GM23338 (cell line): ENCODE data around the gene CDK4. TPM values are rescaled to one million over a fixed set of nuclear protein-coding genes. Genes with fewer than 3 reads are reported as not detected.

Experiments used
- ATAC-seq: fragments of 200-7000 bp; cut with Tn5 transposase; 3 replicates; pipeline ENCODE4 v1.9.1; 2020
- DNase-seq: peaks from one replicate; pipeline ENCODE4 v3.0.0-alpha.2; 2015; ENCODE audit warnings: low spot score
- H2AFZ ChIP-seq: fragments of 200-600 bp; sonication (generic); 2 replicates; pipeline ENCODE4 v1.8.0; 2016; ENCODE audit warnings: antibody characterized with exemption, mild to moderate bottlenecking, moderate library complexity
- H3F3A ChIP-seq: fragments of 200-600 bp; sonication (generic); replicated peaks from 2 replicates; pipeline ENCODE4 v1.8.0; 2017; ENCODE audit warnings: antibody characterized with exemption, mixed run types, low read depth
- H3K27ac ChIP-seq: fragments of 200-600 bp; sonication (generic); 2 replicates; pipeline ENCODE4 v1.6.1; 2016; ENCODE audit warnings: low read depth
- H3K27me3 ChIP-seq: fragments of 200-600 bp; sonication (generic); 2 replicates; pipeline ENCODE4 v1.8.0; 2016; ENCODE audit warnings: mild to moderate bottlenecking, mixed run types, moderate library complexity; ENCODE audit not compliant: insufficient read depth
- H3K36me3 ChIP-seq: fragments of 200-600 bp; sonication (generic); 2 replicates; pipeline ENCODE4 v1.8.0; 2016; ENCODE audit warnings: mild to moderate bottlenecking; ENCODE audit not compliant: insufficient read depth
- H3K4me1 ChIP-seq: fragments of 200-600 bp; sonication (generic); 2 replicates; pipeline ENCODE4 v1.8.0; 2016; ENCODE audit warnings: mild to moderate bottlenecking, moderate library complexity; ENCODE audit not compliant: insufficient read depth
- H3K4me2 ChIP-seq: fragments of 200-600 bp; sonication (generic); 2 replicates; pipeline ENCODE4 v1.7.1; 2017; ENCODE audit warnings: mixed run types
- H3K4me3 ChIP-seq: fragments of 200-600 bp; sonication (generic); 2 replicates; pipeline ENCODE4 v1.6.1; 2016; ENCODE audit warnings: mixed run types
- H3K79me2 ChIP-seq: fragments of 200-600 bp; sonication (generic); replicated peaks from 2 replicates; pipeline ENCODE4 v1.8.0; 2017; ENCODE audit warnings: mild to moderate bottlenecking; ENCODE audit not compliant: insufficient read depth
- H3K9me2 ChIP-seq: fragments of 200-600 bp; sonication (generic); 2 replicates; pipeline ENCODE4 v1.8.0; 2017; ENCODE audit not compliant: insufficient read depth
- H4K20me1 ChIP-seq: fragments of 200-600 bp; sonication (generic); replicated peaks from 2 replicates; pipeline ENCODE4 v1.8.0; 2017; ENCODE audit warnings: mild to moderate bottlenecking; ENCODE audit not compliant: insufficient read depth
- H3K27ac Mint-ChIP-seq: 2 replicates; pipeline ENCODE4 v1.8.0; 2020; ENCODE audit warnings: inconsistent platforms, mild to moderate bottlenecking, moderate library complexity, mixed read lengths
- H3K27me3 Mint-ChIP-seq: 3 replicates; pipeline ENCODE4 v1.8.0; 2022; ENCODE audit warnings: low read depth, mild to moderate bottlenecking, moderate library complexity, mixed read lengths, inconsistent platforms; ENCODE audit not compliant: insufficient read depth, poor library complexity
- H3K36me3 Mint-ChIP-seq: 3 replicates; pipeline ENCODE4 v1.8.0; 2021; ENCODE audit warnings: low read depth, mild to moderate bottlenecking, inconsistent platforms, moderate library complexity, mixed read lengths
- H3K4me1 Mint-ChIP-seq: 3 replicates; pipeline ENCODE4 v1.8.0; 2020; ENCODE audit warnings: mild to moderate bottlenecking, inconsistent platforms, mixed read lengths
- H3K4me3 Mint-ChIP-seq: 3 replicates; pipeline ENCODE4 v1.8.0; 2021; ENCODE audit warnings: moderate library complexity, mild to moderate bottlenecking, inconsistent platforms, mixed read lengths
- H3K9me3 Mint-ChIP-seq: 3 replicates; pipeline ENCODE4 v1.8.0; 2020; ENCODE audit warnings: moderate library complexity, mild to moderate bottlenecking, inconsistent platforms, mixed read lengths
- CREB1 ChIP-seq: fragments of 250-450 bp; sonication (Bioruptor Pico); IDR thresholded peaks from 2 replicates; pipeline ENCODE4 v1.5.0; 2020; ENCODE audit warnings: low read depth, mild to moderate bottlenecking, moderate library complexity
- EZH2 ChIP-seq: fragments of 200-600 bp; sonication (generic); IDR thresholded peaks from one replicate; pipeline ENCODE4 v1.8.0; 2017; ENCODE audit warnings: antibody characterized with exemption, mild to moderate bottlenecking, low read depth; ENCODE audit not compliant: unreplicated experiment
- EZH2phosphoT487 ChIP-seq: fragments of 200-600 bp; sonication (generic); IDR thresholded peaks from one replicate; pipeline ENCODE4 v1.8.1; 2018; ENCODE audit warnings: antibody characterized with exemption; ENCODE audit not compliant: unreplicated experiment
- JUNB ChIP-seq: IDR thresholded peaks from one replicate; pipeline ENCODE4 v1.6.1; 2016; ENCODE audit warnings: antibody characterized with exemption; ENCODE audit not compliant: unreplicated experiment
- POLR2AphosphoS5 ChIP-seq: IDR thresholded peaks from 2 replicates; pipeline ENCODE4 v1.6.1; 2016; ENCODE audit warnings: antibody characterized with exemption, low read depth
- STAT1 ChIP-seq: IDR thresholded peaks from one replicate; pipeline ENCODE4 v1.6.1; 2016; ENCODE audit warnings: antibody characterized with exemption; ENCODE audit not compliant: unreplicated experiment
- polyA plus RNA-seq: library from polyadenylated mRNA; unstranded; fragments of >200 nt; fragmentation: Nextera tagmentation; extraction: Ambion mirVana; gene quantifications from 2 replicates; pipeline ENCODE4 v1.2.1, GENCODE V29; 2016
- total RNA-seq: library from RNA; depleted of rRNA; stranded (reverse); fragments of >200 nt; shearing (Covaris generic); gene quantifications from 2 replicates; pipeline ENCODE4 v1.2.3, GENCODE V29; 2014
- TF ChIP-seq, protein P1 (sequence below): IDR thresholded peaks from one replicate; pipeline ENCODE4 v1.6.1; 2018; ENCODE audit warnings: antibody characterized with exemption; ENCODE audit not compliant: unreplicated experiment
- TF ChIP-seq, protein P2 (sequence below): IDR thresholded peaks from 2 replicates; pipeline ENCODE4 v1.6.1; 2016; ENCODE audit warnings: antibody characterized with exemption
- TF ChIP-seq, protein P3 (sequence below), 2 experiments: fragments of 200-600 bp in 1 of 2; sonication (generic) in 1 of 2; conservative IDR thresholded peaks; 2 replicates each; pipeline versions ENCODE4 v1.5.1 to v1.6.1; 2016 to 2017; ENCODE audit warnings: antibody characterized with exemption in 2 of 2, low read depth in 2 of 2, mild to moderate bottlenecking in 2 of 2, moderate library complexity in 1 of 2

CDK4 gene
- total and polyA plus RNA-seq, 2 experiments from 2014 or later = 105 to 198 TPM

DNA sequence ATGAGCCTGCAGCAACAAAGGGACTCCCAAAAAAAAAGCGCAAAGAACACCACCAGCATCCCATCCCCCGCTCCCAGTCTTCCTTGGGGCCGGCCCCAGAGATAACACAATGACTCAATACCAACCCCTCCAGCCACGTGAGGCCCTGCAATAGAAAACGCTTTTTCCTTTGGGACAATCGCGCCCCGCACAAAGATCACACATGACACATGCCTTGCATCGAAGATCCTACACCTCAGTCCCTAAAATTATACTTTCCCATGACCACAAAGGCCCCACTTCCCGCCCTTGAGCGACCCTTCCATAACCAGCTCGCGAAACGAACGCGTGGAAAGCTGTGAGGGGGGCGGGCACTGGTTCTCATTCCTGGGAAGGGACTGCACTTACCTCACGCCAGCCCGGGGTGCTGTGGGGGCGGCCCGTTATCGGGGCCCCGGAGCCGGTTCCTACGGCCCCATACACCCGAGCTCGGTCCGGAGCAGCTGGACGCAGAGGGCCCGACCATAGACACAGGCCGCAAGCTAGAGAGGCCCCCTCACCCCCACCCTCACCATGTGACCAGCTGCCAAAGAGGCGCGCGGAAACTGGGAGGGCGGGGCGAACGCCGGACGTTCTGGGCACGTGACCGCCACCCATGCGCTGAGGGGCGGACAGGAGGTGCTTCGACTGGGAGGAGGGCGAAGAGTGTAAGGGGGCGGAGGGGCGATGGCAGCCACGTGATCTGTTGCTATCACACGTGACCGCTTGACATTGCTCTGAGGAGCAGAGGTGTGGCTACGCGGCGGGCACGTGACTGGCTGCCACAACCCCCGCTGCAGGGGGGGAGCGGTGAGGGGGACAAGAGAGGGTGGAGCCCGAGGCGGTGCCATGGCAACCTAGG, at the start of gene CDK4 (continued):
- no peak for TF ChIP-seq JUNB

DNA sequence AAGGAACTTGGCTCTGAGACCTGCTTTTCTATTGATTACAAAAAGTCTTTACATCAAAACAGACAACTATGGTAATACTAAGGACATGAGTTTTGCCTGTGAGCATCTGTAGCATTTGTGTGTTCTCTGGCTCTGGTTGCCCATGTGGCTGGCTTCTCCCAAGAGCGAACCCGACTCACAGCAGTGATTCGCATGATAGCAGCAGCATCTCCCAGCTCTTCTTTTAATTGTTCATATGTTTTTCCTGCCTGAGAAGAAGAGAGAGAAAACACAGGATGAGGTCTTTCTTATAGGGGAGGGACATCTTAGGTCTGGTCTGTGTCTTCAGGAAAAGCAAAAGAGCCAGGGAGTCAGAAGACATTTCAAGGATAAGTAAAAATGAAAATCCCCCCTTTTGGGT, 48.9 kb upstream of the CDK4 start:
- H3K36me3 Mint-ChIP-seq = peaks cover 15% of the 10 kb centered on the region
- no peak overlapping the region for H3K4me2 ChIP-seq
- H2AFZ ChIP-seq = no peak overlapping the region
- no peaks in the 10 kb centered on the region for H3K4me1 Mint-ChIP-seq
- H3K27ac Mint-ChIP-seq = no peak overlapping the region
- no peaks in the 10 kb centered on the region for H3F3A ChIP-seq
- peaks cover 16% of the 10 kb centered on the region for H3K36me3 ChIP-seq
- TF ChIP-seq, protein P1, sequence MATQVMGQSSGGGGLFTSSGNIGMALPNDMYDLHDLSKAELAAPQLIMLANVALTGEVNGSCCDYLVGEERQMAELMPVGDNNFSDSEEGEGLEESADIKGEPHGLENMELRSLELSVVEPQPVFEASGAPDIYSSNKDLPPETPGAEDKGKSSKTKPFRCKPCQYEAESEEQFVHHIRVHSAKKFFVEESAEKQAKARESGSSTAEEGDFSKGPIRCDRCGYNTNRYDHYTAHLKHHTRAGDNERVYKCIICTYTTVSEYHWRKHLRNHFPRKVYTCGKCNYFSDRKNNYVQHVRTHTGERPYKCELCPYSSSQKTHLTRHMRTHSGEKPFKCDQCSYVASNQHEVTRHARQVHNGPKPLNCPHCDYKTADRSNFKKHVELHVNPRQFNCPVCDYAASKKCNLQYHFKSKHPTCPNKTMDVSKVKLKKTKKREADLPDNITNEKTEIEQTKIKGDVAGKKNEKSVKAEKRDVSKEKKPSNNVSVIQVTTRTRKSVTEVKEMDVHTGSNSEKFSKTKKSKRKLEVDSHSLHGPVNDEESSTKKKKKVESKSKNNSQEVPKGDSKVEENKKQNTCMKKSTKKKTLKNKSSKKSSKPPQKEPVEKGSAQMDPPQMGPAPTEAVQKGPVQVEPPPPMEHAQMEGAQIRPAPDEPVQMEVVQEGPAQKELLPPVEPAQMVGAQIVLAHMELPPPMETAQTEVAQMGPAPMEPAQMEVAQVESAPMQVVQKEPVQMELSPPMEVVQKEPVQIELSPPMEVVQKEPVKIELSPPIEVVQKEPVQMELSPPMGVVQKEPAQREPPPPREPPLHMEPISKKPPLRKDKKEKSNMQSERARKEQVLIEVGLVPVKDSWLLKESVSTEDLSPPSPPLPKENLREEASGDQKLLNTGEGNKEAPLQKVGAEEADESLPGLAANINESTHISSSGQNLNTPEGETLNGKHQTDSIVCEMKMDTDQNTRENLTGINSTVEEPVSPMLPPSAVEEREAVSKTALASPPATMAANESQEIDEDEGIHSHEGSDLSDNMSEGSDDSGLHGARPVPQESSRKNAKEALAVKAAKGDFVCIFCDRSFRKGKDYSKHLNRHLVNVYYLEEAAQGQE = no peak
- no peak for TF ChIP-seq EZH2phosphoT487
- no peak for TF ChIP-seq POLR2AphosphoS5
- TF ChIP-seq EZH2 = no peak
- TF ChIP-seq, protein P2, sequence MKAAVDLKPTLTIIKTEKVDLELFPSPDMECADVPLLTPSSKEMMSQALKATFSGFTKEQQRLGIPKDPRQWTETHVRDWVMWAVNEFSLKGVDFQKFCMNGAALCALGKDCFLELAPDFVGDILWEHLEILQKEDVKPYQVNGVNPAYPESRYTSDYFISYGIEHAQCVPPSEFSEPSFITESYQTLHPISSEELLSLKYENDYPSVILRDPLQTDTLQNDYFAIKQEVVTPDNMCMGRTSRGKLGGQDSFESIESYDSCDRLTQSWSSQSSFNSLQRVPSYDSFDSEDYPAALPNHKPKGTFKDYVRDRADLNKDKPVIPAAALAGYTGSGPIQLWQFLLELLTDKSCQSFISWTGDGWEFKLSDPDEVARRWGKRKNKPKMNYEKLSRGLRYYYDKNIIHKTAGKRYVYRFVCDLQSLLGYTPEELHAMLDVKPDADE = no peak
- TF ChIP-seq CREB1 = no peak
- TF ChIP-seq STAT1 = no peak
- ATAC-seq (no peak), DNase-seq (no peak)
- H3K27ac ChIP-seq = no peak overlapping the region
- no peak overlapping the region for H3K4me3 Mint-ChIP-seq
- H3K9me3 Mint-ChIP-seq = no peaks in the 10 kb centered on the region
- no peaks in the 10 kb centered on the region for H3K9me2 ChIP-seq
- H3K27me3 ChIP-seq = no peaks in the 10 kb centered on the region
- no peaks in the 10 kb centered on the region for H3K79me2 ChIP-seq
- H3K4me3 ChIP-seq = no peak overlapping the region
- H3K4me1 ChIP-seq = peaks cover 2% of the 10 kb centered on the region; the same call in 1 of the 2 replicates
- H4K20me1 ChIP-seq = peaks cover 4% of the 10 kb centered on the region; the same call in 1 of the 2 replicates
- H3K27me3 Mint-ChIP-seq = peaks cover 2% of the 10 kb centered on the region

DNA sequence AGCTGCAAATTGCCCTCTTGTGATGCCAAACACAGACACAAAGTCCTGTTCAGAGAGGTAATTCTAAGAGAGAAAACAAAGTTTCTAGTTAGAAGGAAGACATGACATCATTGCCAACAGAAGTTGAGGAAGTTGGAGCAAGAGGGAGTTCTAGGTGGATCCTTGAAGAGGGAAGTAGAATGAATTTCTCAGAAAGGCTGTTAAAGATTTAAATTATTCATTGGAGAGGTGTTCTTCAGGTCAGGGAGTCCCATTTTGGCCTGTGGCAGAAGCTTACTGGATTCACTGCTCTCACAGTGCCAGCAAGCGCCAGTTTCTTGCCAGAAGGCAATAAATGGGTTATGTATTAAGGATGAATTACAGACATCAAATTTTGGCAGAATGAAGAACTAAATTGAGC, 45.8 kb upstream of the CDK4 start:
- Mint-ChIP-seq H3K4me3 (no peak overlapping the region), H3K36me3 (peaks cover 37% of the 10 kb centered on the region), H3K9me3 (no peaks in the 10 kb centered on the region), H3K4me1 (no peaks in the 10 kb centered on the region), H3K27me3 (no peaks in the 10 kb centered on the region), H3K27ac (no peak overlapping the region)
- no peaks in the 10 kb centered on the region for H3F3A ChIP-seq
- no peaks in the 10 kb centered on the region for H3K79me2 ChIP-seq
- no peak overlapping the region for H3K4me3 ChIP-seq
- H3K4me2 ChIP-seq = no peak overlapping the region
- H3K4me1 ChIP-seq = no peaks in the 10 kb centered on the region
- DNase-seq = no peak
- no peaks in the 10 kb centered on the region for H3K9me2 ChIP-seq
- no peaks in the 10 kb centered on the region for H3K27me3 ChIP-seq
- H2AFZ ChIP-seq = no peak overlapping the region
- no peak for ATAC-seq
- H3K36me3 ChIP-seq = peaks cover 36% of the 10 kb centered on the region
- H3K27ac ChIP-seq = no peak overlapping the region
- peaks cover 4% of the 10 kb centered on the region for H4K20me1 ChIP-seq
- no peak for TF ChIP-seq STAT1
- TF ChIP-seq, protein P3, sequence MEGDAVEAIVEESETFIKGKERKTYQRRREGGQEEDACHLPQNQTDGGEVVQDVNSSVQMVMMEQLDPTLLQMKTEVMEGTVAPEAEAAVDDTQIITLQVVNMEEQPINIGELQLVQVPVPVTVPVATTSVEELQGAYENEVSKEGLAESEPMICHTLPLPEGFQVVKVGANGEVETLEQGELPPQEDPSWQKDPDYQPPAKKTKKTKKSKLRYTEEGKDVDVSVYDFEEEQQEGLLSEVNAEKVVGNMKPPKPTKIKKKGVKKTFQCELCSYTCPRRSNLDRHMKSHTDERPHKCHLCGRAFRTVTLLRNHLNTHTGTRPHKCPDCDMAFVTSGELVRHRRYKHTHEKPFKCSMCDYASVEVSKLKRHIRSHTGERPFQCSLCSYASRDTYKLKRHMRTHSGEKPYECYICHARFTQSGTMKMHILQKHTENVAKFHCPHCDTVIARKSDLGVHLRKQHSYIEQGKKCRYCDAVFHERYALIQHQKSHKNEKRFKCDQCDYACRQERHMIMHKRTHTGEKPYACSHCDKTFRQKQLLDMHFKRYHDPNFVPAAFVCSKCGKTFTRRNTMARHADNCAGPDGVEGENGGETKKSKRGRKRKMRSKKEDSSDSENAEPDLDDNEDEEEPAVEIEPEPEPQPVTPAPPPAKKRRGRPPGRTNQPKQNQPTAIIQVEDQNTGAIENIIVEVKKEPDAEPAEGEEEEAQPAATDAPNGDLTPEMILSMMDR (conservative IDR thresholded peaks at IDR 0.05; ENCODE audit: low read depth in 2 of 2) = no peak
